Breast epithelium (tissue), 4 donors: ENCODE measurements around the gene ZNF284. TPM values are rescaled to one million over a fixed set of nuclear protein-coding genes. Genes with fewer than 3 reads are reported as not detected.

Experiments used
- DNase-seq, 2 donors: peaks; one replicate each; pipeline ENCODE4 v3.0.0-alpha.2; 2019; ENCODE audit warnings: low spot score in 2 of 2
- H3K27ac ChIP-seq, 2 donors: fragments of 200-600 bp; sonication (generic) in 1 of 2; one replicate each; pipeline ENCODE4 v1.5.1; 2016 to 2019; ENCODE audit warnings: mild to moderate bottlenecking in 1 of 2
- H3K27me3 ChIP-seq, 2 donors: fragments of 200-600 bp; sonication (generic) in 1 of 2; one replicate each; pipeline versions ENCODE4 v1.5.1 to v1.6.0; 2017 to 2019; ENCODE audit warnings: control low read depth in 1 of 2, mild to moderate bottlenecking in 1 of 2
- H3K36me3 ChIP-seq: fragments of 200-600 bp; one replicate; pipeline ENCODE4 v1.5.1; 2019
- H3K4me1 ChIP-seq, 2 donors: fragments of 200-600 bp; sonication (generic); one replicate each; pipeline ENCODE4 v1.5.1; 2016 to 2019; ENCODE audit warnings: control low read depth in 1 of 2
- H3K4me3 ChIP-seq, 3 donors: fragments of 200-600 bp; sonication (generic); 1 replicate in 2 of 3; 2 replicates in 1 of 3; pipeline ENCODE4 v1.5.1; 2016 to 2019; ENCODE audit warnings: mild to moderate bottlenecking in 3 of 3, moderate library complexity in 2 of 3
- H3K9me3 ChIP-seq, 2 donors: fragments of 200-600 bp; sonication (generic) in 1 of 2; one replicate each; pipeline ENCODE4 v1.5.1; 2016 to 2019; ENCODE audit warnings: control low read depth in 1 of 2
- CTCF ChIP-seq, 3 donors: fragments of 450-650 bp; IDR thresholded peaks; one replicate each; pipeline ENCODE4 v1.5.1; 2016 to 2017; ENCODE audit warnings: antibody characterized with exemption in 3 of 3, mild to moderate bottlenecking in 3 of 3, moderate library complexity in 3 of 3
- POLR2A ChIP-seq: fragments of 450-650 bp; IDR thresholded peaks from one replicate; pipeline ENCODE4 v1.6.1; 2016; ENCODE audit warnings: antibody characterized with exemption, mild to moderate bottlenecking, moderate library complexity
- POLR2AphosphoS5 ChIP-seq, 3 donors: sonication (generic); formaldehyde crosslinking; IDR thresholded peaks; one replicate each; pipeline ENCODE4 v1.6.1; 2017; ENCODE audit warnings: antibody characterized with exemption in 3 of 3
- intact Hi-C: fragments of 100-400 bp; cut with DNase I; formaldehyde crosslinking; loops from one replicate; pipeline ENCODE4 v1.15.1; 2023; ENCODE audit warnings: low total_unique reads
- total RNA-seq, 3 donors: library from RNA; depleted of rRNA; stranded (reverse); fragments of >200 nt; gene quantifications; one replicate each; pipeline ENCODE4 v1.1.0, GENCODE V29; 2016

The ZNF284 gene
- total RNA-seq, 3 donors from 2014 or later = 1.1 to 4.2 (median 2.9) TPM

GRCh38 chr19:44032001-44032610 is 39.9 kb upstream of the ZNF284 start:
- TF ChIP-seq CTCF (IDR thresholded peaks at IDR 0.05) (no peak), POLR2AphosphoS5 (IDR thresholded peaks at IDR 0.05) (no peak), POLR2A (no peak)
- Histone ChIP-seq H3K4me3 (no peak overlapping the region), H3K9me3 (peaks cover 82 to 99% of the 10 kb centered on the region in 2 donors), H3K27ac (no peak overlapping the region), H3K36me3 (peaks cover 30% of the 10 kb centered on the region), H3K4me1 (no peaks in the 10 kb centered on the region), H3K27me3 (no peaks in the 10 kb centered on the region)
- DNase-seq = no peak
- intact Hi-C loops = no loop called here

GRCh38 chr19:44042147-44042546 is 29.8 kb upstream of the ZNF284 start:
- no peak for DNase-seq
- no peak overlapping the region for H3K4me3 ChIP-seq
- H3K9me3 ChIP-seq = peaks cover 0 to 46% of the 10 kb centered on the region in 2 donors
- no peak overlapping the region for H3K27ac ChIP-seq
- no peak for TF ChIP-seq CTCF (IDR thresholded peaks at IDR 0.05)
- intact Hi-C loops = no loop called here
- no peaks in the 10 kb centered on the region for H3K27me3 ChIP-seq
- no peaks in the 10 kb centered on the region for H3K36me3 ChIP-seq
- H3K4me1 ChIP-seq = no peaks in the 10 kb centered on the region

GRCh38 chr19:44050740-44051649 is 21.0 kb upstream of the ZNF284 start:
- Histone ChIP-seq H3K4me3 (peak overlapping the region; percentile 64 to 87 (median 80)), H3K27me3 (no peaks in the 10 kb centered on the region), H3K4me1 (no peaks in the 10 kb centered on the region), H3K27ac (peak overlapping the region; percentile 61 to 85), H3K9me3 (peaks cover 0 to 7% of the 10 kb centered on the region in 2 donors), H3K36me3 (peaks cover 5% of the 10 kb centered on the region)
- peak in 1 of 2 donors; percentile 54 for DNase-seq
- TF ChIP-seq POLR2AphosphoS5 (IDR thresholded peaks at IDR 0.05) (no peak), CTCF (IDR thresholded peaks at IDR 0.05) (peak in 1 of 3 donors; percentile 7)
- intact Hi-C loops = no loop called here

GRCh38 chr19:44051650-44052402 is 20.1 kb upstream of the ZNF284 start, which contains the start of gene ZNF223:
TSS of gene ZNF223 (plus strand) at chr19:44052036. CDS start at chr19:44055177, 3,141 bp downstream.
- H3K27ac ChIP-seq = peak within 1 kb of the TSS; percentile 85
- intact Hi-C loops = no loop called here

More at GRCh38 chr19:44051650-44052402, 20.1 kb upstream of the ZNF284 start, which contains the start of gene ZNF223:
- Histone ChIP-seq H3K36me3 (peaks cover 5% of the 10 kb centered on the region), H3K4me3 (peak within 1 kb of the TSS; percentile 64 to 87 (median 80)), H3K9me3 (peaks cover 0 to 7% of the 10 kb centered on the region in 2 donors), H3K4me1 (no peaks in the 10 kb centered on the region), H3K27me3 (no peaks in the 10 kb centered on the region)
- DNase-seq = peak; percentile 93 to 96
- TF ChIP-seq CTCF (IDR thresholded peaks at IDR 0.05) (no peak), POLR2AphosphoS5 (IDR thresholded peaks at IDR 0.05) (peak; percentile 69 to 81 (median 79)), POLR2A (no peak)
